CD14-positive monocyte (primary cell): ENCODE data around the gene AHI1. TPM values are rescaled to one million over a fixed set of nuclear protein-coding genes. Genes with fewer than 3 reads are reported as not detected.

ENCODE experiments used
- DNase-seq, 3 donors: peaks; one replicate each; pipeline ENCODE4 v3.0.0-alpha.2; 2011 to 2022
- H2AFZ ChIP-seq: 2 replicates; pipeline ENCODE4 v1.6.0; 2012; ENCODE audit warnings: mild to moderate bottlenecking, low read depth, low read length, inconsistent platforms; ENCODE audit not compliant: insufficient read depth, poor library complexity, severe bottlenecking
- H3K27ac ChIP-seq, 2 donors: 1 replicate in 1 of 2; 2 replicates in 1 of 2; pipeline ENCODE4 v1.5.1; 2012 to 2013; ENCODE audit warnings: low read length in 2 of 2, control low read depth in 1 of 2, inconsistent platforms in 1 of 2, low read depth in 1 of 2, mild to moderate bottlenecking in 1 of 2
- H3K27me3 ChIP-seq, 2 donors: one replicate each; pipeline versions ENCODE4 v1.6.0 to v1.6.1; 2011 to 2013; ENCODE audit warnings: low read length in 2 of 2; ENCODE audit not compliant: control insufficient read depth in 2 of 2, insufficient read depth in 2 of 2
- H3K36me3 ChIP-seq, 2 donors: replicated peaks in 1 of 2; 1 replicate in 1 of 2; 2 replicates in 1 of 2; pipeline versions ENCODE4 v1.5.1 to v1.6.1; 2012 to 2013; ENCODE audit warnings: low read length in 2 of 2, control low read depth in 1 of 2, inconsistent platforms in 1 of 2, mild to moderate bottlenecking in 1 of 2; ENCODE audit not compliant: insufficient read depth in 2 of 2, control insufficient read depth in 1 of 2
- H3K4me1 ChIP-seq, 2 donors: 1 replicate in 1 of 2; 2 replicates in 1 of 2; pipeline versions ENCODE4 v1.5.1 to v1.6.1; 2012 to 2013; ENCODE audit warnings: low read length in 2 of 2, control low read depth in 1 of 2, inconsistent platforms in 1 of 2, mild to moderate bottlenecking in 1 of 2, moderate library complexity in 1 of 2; ENCODE audit not compliant: insufficient read depth in 2 of 2, control insufficient read depth in 1 of 2
- H3K4me2 ChIP-seq: replicated peaks from 2 replicates; pipeline ENCODE3; 2012; ENCODE audit warnings: low read length, moderate library complexity, mild to moderate bottlenecking; ENCODE audit not compliant: poor library complexity, severe bottlenecking; ENCODE audit errors: extremely low read depth
- H3K4me3 ChIP-seq, 3 experiments: fragments of 200-600 bp in 1 of 3; sonication (generic) in 1 of 3; replicated peaks in 1 of 3; 1 replicate in 2 of 3; 2 replicates in 1 of 3; pipeline ENCODE4 v1.5.1; 2011 to 2013; ENCODE audit warnings: low read length in 3 of 3, mild to moderate bottlenecking in 3 of 3, control low read depth in 2 of 3, low read depth in 2 of 3, inconsistent platforms in 1 of 3, moderate library complexity in 1 of 3
- H3K79me2 ChIP-seq: 2 replicates; pipeline ENCODE4 v1.6.0; 2012; ENCODE audit warnings: mild to moderate bottlenecking, control low read depth, inconsistent platforms, low read length, moderate library complexity; ENCODE audit not compliant: insufficient read depth
- H3K9ac ChIP-seq: 2 replicates; pipeline ENCODE4 v1.6.0; 2017; ENCODE audit warnings: low read length, mild to moderate bottlenecking; ENCODE audit not compliant: insufficient read depth, poor library complexity, severe bottlenecking
- H3K9me3 ChIP-seq, 2 donors: replicated peaks in 1 of 2; 1 replicate in 1 of 2; 2 replicates in 1 of 2; pipeline versions ENCODE4 v1.5.1 to v1.6.1; 2012 to 2013; ENCODE audit warnings: low read length in 2 of 2, control low read depth in 1 of 2; ENCODE audit not compliant: control insufficient read depth in 1 of 2, insufficient read depth in 1 of 2
- H4K20me1 ChIP-seq: 2 replicates; pipeline ENCODE4 v1.6.0; 2012; ENCODE audit warnings: mild to moderate bottlenecking, low read length, control low read depth, moderate library complexity; ENCODE audit not compliant: insufficient read depth
- H3K27ac Mint-ChIP-seq, 7 donors: one replicate each; pipeline ENCODE4 v1.8.0; 2020; ENCODE audit warnings: mild to moderate bottlenecking in 7 of 7, mixed read lengths in 7 of 7, moderate library complexity in 6 of 7, inconsistent platforms in 2 of 7
- H3K27me3 Mint-ChIP-seq, 3 donors: one replicate each; pipeline ENCODE4 v1.8.0; 2021 to 2022; ENCODE audit warnings: low read depth in 3 of 3, mild to moderate bottlenecking in 3 of 3, mixed read lengths in 3 of 3, moderate library complexity in 3 of 3, inconsistent platforms in 1 of 3
- H3K36me3 Mint-ChIP-seq, 2 donors: one replicate each; pipeline ENCODE4 v1.8.0; 2020; ENCODE audit warnings: mixed read lengths in 2 of 2, inconsistent platforms in 1 of 2, mild to moderate bottlenecking in 1 of 2
- H3K4me1 Mint-ChIP-seq: one replicate; pipeline ENCODE4 v1.8.0; 2020; ENCODE audit warnings: mild to moderate bottlenecking, mixed read lengths
- H3K4me3 Mint-ChIP-seq, 2 donors: one replicate each; pipeline ENCODE4 v1.8.0; 2020; ENCODE audit warnings: mild to moderate bottlenecking in 2 of 2, mixed read lengths in 2 of 2, moderate library complexity in 1 of 2
- H3K9me3 Mint-ChIP-seq, 7 donors: one replicate each; pipeline ENCODE4 v1.8.0; 2020 to 2022; ENCODE audit warnings: mixed read lengths in 7 of 7, mild to moderate bottlenecking in 6 of 7, moderate library complexity in 6 of 7, inconsistent platforms in 2 of 7
- WGBS: methylation state at CpG from one replicate; pipeline ENCODE4 v1.1.5; 2013; ENCODE audit warnings: missing lambda C conversion rate; ENCODE audit not compliant: insufficient coverage; 5-methylcytosine and 5-hydroxymethylcytosine counted together
- intact Hi-C, 2 donors: fragments of 100-400 bp; cut with micrococcal nuclease; formaldehyde crosslinking; loops; one replicate each; pipeline versions ENCODE4 v1.15.0 to v1.15.1; 2023
- polyA plus RNA-seq, 3 donors: library from polyadenylated mRNA; depleted of rRNA in 1 of 3; unstranded in 2 of 3; stranded (reverse) in 1 of 3; fragments of 300-500 nt in 2 of 3; fragments of >200 nt in 1 of 3; fragmentation: Illumina TruSeq in 2 of 3; gene quantifications; 1 replicate in 2 of 3; 2 replicates in 1 of 3; pipeline ENCODE4 v1.2.3, GENCODE V29; 2012 to 2021
- TF ChIP-seq, protein P1 (sequence below): fragments of 200-600 bp; IDR thresholded peaks from one replicate; pipeline ENCODE4 v1.8.0; 2022; ENCODE audit warnings: antibody characterized with exemption, mild to moderate bottlenecking

AHI1 gene
- polyA plus RNA-seq, 3 donors = 0.91 to 2.8 (median 1.4) TPM

- no peaks in the 10 kb centered on the region for H4K20me1 ChIP-seq
- no peak for DNase-seq
- WGBS = no CpG with 5 or more reads among the region's 3 CpGs
- no peaks in the 10 kb centered on the region for H3K9me3 ChIP-seq
- Mint-ChIP-seq H3K9me3 (no peaks in the 10 kb centered on the region), H3K4me1 (peaks cover 2% of the 10 kb centered on the region), H3K4me3 (no peak overlapping the region), H3K27ac (no peak overlapping the region), H3K27me3 (no peaks in the 10 kb centered on the region), H3K36me3 (no peaks in the 10 kb centered on the region)
- H3K27me3 ChIP-seq = no peaks in the 10 kb centered on the region
- no peaks in the 10 kb centered on the region for H3K79me2 ChIP-seq
- no peaks in the 10 kb centered on the region for H3K36me3 ChIP-seq
- H2AFZ ChIP-seq = peak overlapping the region; percentile 11
- TF ChIP-seq, protein P1, sequence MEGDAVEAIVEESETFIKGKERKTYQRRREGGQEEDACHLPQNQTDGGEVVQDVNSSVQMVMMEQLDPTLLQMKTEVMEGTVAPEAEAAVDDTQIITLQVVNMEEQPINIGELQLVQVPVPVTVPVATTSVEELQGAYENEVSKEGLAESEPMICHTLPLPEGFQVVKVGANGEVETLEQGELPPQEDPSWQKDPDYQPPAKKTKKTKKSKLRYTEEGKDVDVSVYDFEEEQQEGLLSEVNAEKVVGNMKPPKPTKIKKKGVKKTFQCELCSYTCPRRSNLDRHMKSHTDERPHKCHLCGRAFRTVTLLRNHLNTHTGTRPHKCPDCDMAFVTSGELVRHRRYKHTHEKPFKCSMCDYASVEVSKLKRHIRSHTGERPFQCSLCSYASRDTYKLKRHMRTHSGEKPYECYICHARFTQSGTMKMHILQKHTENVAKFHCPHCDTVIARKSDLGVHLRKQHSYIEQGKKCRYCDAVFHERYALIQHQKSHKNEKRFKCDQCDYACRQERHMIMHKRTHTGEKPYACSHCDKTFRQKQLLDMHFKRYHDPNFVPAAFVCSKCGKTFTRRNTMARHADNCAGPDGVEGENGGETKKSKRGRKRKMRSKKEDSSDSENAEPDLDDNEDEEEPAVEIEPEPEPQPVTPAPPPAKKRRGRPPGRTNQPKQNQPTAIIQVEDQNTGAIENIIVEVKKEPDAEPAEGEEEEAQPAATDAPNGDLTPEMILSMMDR = no peak
- no peak overlapping the region for H3K4me3 ChIP-seq
- no peak overlapping the region for H3K27ac ChIP-seq
- H3K4me1 ChIP-seq = no peaks in the 10 kb centered on the region
- no peak overlapping the region for H3K9ac ChIP-seq
- intact Hi-C loops = loop anchor here in 1 of 2 donors (10.0 kb wide), 1 partner anchor 273 kb away; no protein-coding TSS in a partner anchor
- H3K4me2 ChIP-seq = no peak overlapping the region
Observed at GRCh38 chr6:135418040-135418760, 79.3 kb downstream of the AHI1 start.

DNA sequence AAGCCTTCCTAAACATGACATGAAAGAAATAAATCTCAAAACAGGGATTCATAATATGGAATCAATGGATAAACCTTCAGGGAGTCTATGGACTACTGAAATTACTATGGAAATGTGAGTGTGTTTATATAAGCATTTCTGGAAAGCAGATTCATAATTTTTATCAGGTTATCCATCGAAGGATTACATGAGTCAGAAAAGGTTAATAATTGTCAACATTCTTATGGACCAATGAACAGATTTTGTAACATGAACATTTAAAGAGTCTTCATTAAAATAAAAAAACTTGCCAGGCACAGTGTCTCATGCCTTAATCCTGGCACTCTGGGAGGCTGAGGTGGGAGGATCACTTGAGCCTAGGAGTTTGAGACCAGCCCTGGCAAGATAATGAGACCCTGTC lies 84.8 kb downstream of the AHI1 start:
- no peak overlapping the region for H3K4me3 Mint-ChIP-seq

More for the DNA sequence above, 84.8 kb downstream of the AHI1 start:
- Histone ChIP-seq H3K4me3 (no peak overlapping the region), H3K4me2 (no peak overlapping the region), H4K20me1 (no peaks in the 10 kb centered on the region), H3K36me3 (no peaks in the 10 kb centered on the region), H2AFZ (no peak overlapping the region), H3K9ac (no peak overlapping the region), H3K9me3 (no peaks in the 10 kb centered on the region), H3K79me2 (no peaks in the 10 kb centered on the region), H3K27ac (no peak overlapping the region), H3K4me1 (no peaks in the 10 kb centered on the region), H3K27me3 (no peaks in the 10 kb centered on the region)
- Mint-ChIP-seq H3K27ac (no peak overlapping the region), H3K4me1 (peaks cover 4% of the 10 kb centered on the region), H3K36me3 (no peaks in the 10 kb centered on the region), H3K9me3 (no peaks in the 10 kb centered on the region), H3K27me3 (no peaks in the 10 kb centered on the region)
- intact Hi-C loops = loop anchor here in 1 of 2 donors (10.0 kb wide), 1 partner anchor 268 kb away; no protein-coding TSS in a partner anchor
- no CpG with 5 or more reads among the region's 1 CpG for WGBS
- TF ChIP-seq, protein P1 = no peak
- no peak for DNase-seq
